Karpas-422 (cell line): Measurements from ENCODE around the gene UPK3A. TPM values are rescaled to one million over a fixed set of nuclear protein-coding genes. Genes with fewer than 3 reads are reported as not detected.
"Not testable (repeated sequence)": the region's sequence is repeated elsewhere in the genome, so short reads cannot be mapped to it uniquely, and the experiment has no call there.

Source experiments
- DNase-seq: peaks from one replicate; pipeline ENCODE4 v3.0.0-alpha.2; 2015
- H2AFZ ChIP-seq: fragments of 200-600 bp; sonication (generic); 2 replicates; pipeline ENCODE4 v1.6.1; 2014; ENCODE audit warnings: antibody characterized with exemption, low read length, mixed read lengths
- H3K27ac ChIP-seq: fragments of 200-600 bp; sonication (generic); 2 replicates; pipeline ENCODE4 v1.5.1; 2014; ENCODE audit warnings: mild to moderate bottlenecking, low read length, moderate library complexity
- H3K27me3 ChIP-seq: fragments of 200-600 bp; sonication (generic); 2 replicates; pipeline ENCODE4 v1.6.1; 2014; ENCODE audit warnings: low read length, mixed read lengths
- H3K36me3 ChIP-seq: fragments of 200-600 bp; sonication (generic); 2 replicates; pipeline ENCODE4 v1.6.1; 2014; ENCODE audit warnings: low read length, mixed read lengths; ENCODE audit not compliant: insufficient read depth
- H3K4me1 ChIP-seq: fragments of 200-600 bp; sonication (generic); 2 replicates; pipeline ENCODE4 v1.6.1; 2014; ENCODE audit warnings: mild to moderate bottlenecking, low read length, mixed read lengths
- H3K4me2 ChIP-seq: fragments of 200-600 bp; sonication (generic); 2 replicates; pipeline ENCODE4 v1.6.1; 2014; ENCODE audit warnings: low read length, low read depth, mild to moderate bottlenecking; ENCODE audit not compliant: poor library complexity, severe bottlenecking
- H3K4me3 ChIP-seq: fragments of 200-600 bp; sonication (generic); 2 replicates; pipeline ENCODE4 v1.5.1; 2014; ENCODE audit warnings: mild to moderate bottlenecking, antibody characterized with exemption, low read length, mixed read lengths
- H3K79me2 ChIP-seq: fragments of 200-600 bp; sonication (generic); 2 replicates; pipeline ENCODE4 v1.6.1; 2014; ENCODE audit warnings: mild to moderate bottlenecking, low read length, mixed read lengths
- H3K9ac ChIP-seq: fragments of 200-600 bp; sonication (generic); 2 replicates; pipeline ENCODE4 v1.6.0; 2014; ENCODE audit warnings: low read length
- H3K9me2 ChIP-seq: fragments of 200-600 bp; sonication (generic), shearing (Covaris generic); replicated peaks from 2 replicates; pipeline ENCODE4 v1.6.0; 2014; ENCODE audit warnings: mild to moderate bottlenecking, low read length, moderate library complexity; ENCODE audit not compliant: insufficient read depth
- H3K9me3 ChIP-seq: fragments of 300-700, 200-600 bp; sonication (generic); 2 replicates; pipeline ENCODE4 v1.6.1; 2014; ENCODE audit warnings: low read length, mixed read lengths
- H4K20me1 ChIP-seq: fragments of 200-600 bp; sonication (generic); 2 replicates; pipeline ENCODE4 v1.6.1; 2014; ENCODE audit warnings: mild to moderate bottlenecking, antibody characterized with exemption, low read length, low read depth; ENCODE audit not compliant: insufficient read depth
- total RNA-seq: library from RNA; depleted of rRNA; stranded (reverse); fragments of >200 nt; shearing (Covaris generic); gene quantifications from 2 replicates; pipeline ENCODE4 v1.2.3, GENCODE V29; 2014; ENCODE audit warnings: low replicate concordance

UPK3A gene
- total RNA-seq, 1 experiment from 2014 or later = not detected

DNA sequence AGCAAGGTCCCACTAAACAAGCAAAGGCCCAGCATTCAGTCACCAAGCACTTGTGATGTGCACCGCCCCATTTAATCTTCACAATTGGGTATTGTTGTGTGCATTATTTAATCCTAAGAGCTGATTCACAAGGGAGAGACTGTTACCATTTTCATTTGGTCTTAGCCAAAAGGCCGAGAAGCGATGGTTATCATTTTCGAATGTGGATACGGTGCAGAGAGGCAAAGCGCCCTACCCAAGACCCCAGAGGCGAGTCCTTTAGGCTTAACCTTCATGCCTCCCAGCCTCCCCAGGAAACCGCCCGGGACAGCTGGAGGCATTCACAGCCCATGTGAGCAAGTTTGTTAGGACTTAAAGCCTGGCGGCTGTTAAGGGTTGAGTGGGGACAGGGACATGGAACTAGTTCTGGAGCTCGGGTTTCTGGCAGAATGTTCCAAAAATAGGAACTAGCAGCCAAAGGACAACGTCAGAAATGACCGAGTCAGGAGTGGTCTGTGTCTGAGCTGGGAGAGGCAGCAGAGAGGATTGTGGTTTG is 13.0 kb upstream of the UPK3A start:
- no peak for DNase-seq
- Histone ChIP-seq H3K27me3 (0 out of 2 replicates have a peak, but pooled peaks cover 3% of the 10 kb centered on the region), H3K4me3 (no peak overlapping the region), H3K27ac (no peak overlapping the region), H2AFZ (no peak overlapping the region), H3K4me1 (peaks cover 14% of the 10 kb centered on the region), H3K9ac (no peak overlapping the region), H3K9me3 (no peaks in the 10 kb centered on the region), H4K20me1 (no peaks in the 10 kb centered on the region; the same call in 1 of the 2 replicates), H3K36me3 (no peaks in the 10 kb centered on the region), H3K9me2 (no peaks in the 10 kb centered on the region), H3K79me2 (no peaks in the 10 kb centered on the region), H3K4me2 (no peak overlapping the region)

DNA sequence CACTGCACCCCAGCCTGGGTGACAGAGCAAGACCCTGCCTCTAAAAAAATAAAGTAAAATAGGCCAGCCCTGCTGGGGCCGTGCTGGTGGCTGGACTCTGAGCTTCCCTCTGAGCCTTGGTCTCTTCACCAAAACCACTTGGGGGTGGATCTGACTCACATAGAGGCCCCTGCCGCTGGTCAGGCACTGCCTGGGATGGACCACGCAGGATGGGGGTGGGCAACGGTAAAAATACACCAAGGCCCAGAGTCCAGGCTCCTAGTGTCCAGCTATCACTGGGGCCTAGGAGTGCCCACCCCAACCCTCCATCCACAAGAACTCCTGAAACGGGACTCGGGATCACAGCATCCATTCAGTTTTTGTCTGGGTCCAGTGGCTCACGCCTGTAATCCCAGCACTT is 12.3 kb upstream of the UPK3A start:
- Histone ChIP-seq H2AFZ (no peak overlapping the region), H3K27ac (no peak overlapping the region), H3K79me2 (no peaks in the 10 kb centered on the region), H3K4me2 (no peak overlapping the region), H3K9ac (no peak overlapping the region), H3K4me3 (no peak overlapping the region), H3K36me3 (no peaks in the 10 kb centered on the region), H3K27me3 (0 out of 2 replicates have a peak, but pooled peaks cover 3% of the 10 kb centered on the region), H3K9me2 (no peaks in the 10 kb centered on the region), H3K9me3 (no peaks in the 10 kb centered on the region), H3K4me1 (peaks cover 14% of the 10 kb centered on the region), H4K20me1 (no peaks in the 10 kb centered on the region; the same call in 1 of the 2 replicates)
- no peak for DNase-seq

GRCh38 chr22:45273452-45274075 is 11.2 kb upstream of the UPK3A start:
- Histone ChIP-seq H3K9ac (no peak overlapping the region), H3K36me3 (no peaks in the 10 kb centered on the region), H2AFZ (no peak overlapping the region), H3K9me3 (no peaks in the 10 kb centered on the region), H3K4me3 (no peak overlapping the region), H4K20me1 (no peaks in the 10 kb centered on the region; the same call in 1 of the 2 replicates), H3K79me2 (no peaks in the 10 kb centered on the region), H3K4me1 (peaks cover 14% of the 10 kb centered on the region), H3K4me2 (no peak overlapping the region), H3K9me2 (no peaks in the 10 kb centered on the region), H3K27me3 (0 out of 2 replicates have a peak, but pooled peaks cover 3% of the 10 kb centered on the region), H3K27ac (no peak overlapping the region)
- no peak for DNase-seq

DNA sequence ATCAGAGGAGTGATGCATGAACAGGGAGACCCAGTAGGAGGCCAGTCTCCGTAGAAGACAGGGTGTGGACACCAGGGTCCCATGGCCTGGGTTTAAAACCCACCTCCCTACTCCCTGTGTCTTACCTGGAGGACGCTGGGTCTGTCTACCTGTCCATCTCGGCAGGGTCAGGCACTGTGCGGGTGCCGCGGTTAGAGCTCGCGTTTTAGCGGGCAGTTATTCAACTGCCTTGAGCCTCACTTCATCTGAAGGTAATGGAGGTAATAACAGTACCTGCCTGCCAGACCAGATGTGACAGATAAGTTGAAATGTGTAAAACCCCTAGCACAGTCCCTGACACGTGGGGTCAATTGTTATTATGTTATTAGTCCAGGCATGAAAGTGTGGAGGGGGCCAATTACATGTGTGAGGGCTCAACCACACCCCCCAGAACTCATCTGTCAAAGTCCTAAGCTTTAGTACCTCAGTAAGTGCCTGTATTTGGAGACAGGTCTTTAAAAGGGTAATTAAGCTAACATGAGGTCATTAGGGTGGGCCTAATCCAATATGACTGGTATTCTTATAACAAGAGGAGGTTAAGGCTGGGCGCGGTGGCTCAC is 8.1 kb upstream of the UPK3A start:
- Histone ChIP-seq H3K9ac (no peak overlapping the region), H3K4me2 (no peak overlapping the region), H2AFZ (no peak overlapping the region), H3K4me3 (no peak overlapping the region), H3K36me3 (no peaks in the 10 kb centered on the region), H3K9me3 (no peaks in the 10 kb centered on the region), H3K9me2 (no peaks in the 10 kb centered on the region), H3K4me1 (no peaks in the 10 kb centered on the region), H4K20me1 (no peaks in the 10 kb centered on the region), H3K27ac (no peak overlapping the region), H3K27me3 (no peaks in the 10 kb centered on the region), H3K79me2 (no peaks in the 10 kb centered on the region)
- DNase-seq = no peak

- H3K9ac ChIP-seq, H3K9me3 ChIP-seq, H3K4me1 ChIP-seq, H3K36me3 ChIP-seq, H2AFZ ChIP-seq, H3K9me2 ChIP-seq, H4K20me1 ChIP-seq, H3K27me3 ChIP-seq, H3K79me2 ChIP-seq, DNase-seq, H3K4me3 ChIP-seq, H3K4me2 ChIP-seq, H3K27ac ChIP-seq: not testable (repeated sequence)
These were observed 7.0 kb upstream of the UPK3A start for GRCh38 chr22:45277720-45278119.

- Histone ChIP-seq H3K9ac (no peak overlapping the region), H3K36me3 (no peaks in the 10 kb centered on the region), H3K9me2 (no peaks in the 10 kb centered on the region), H3K27me3 (no peaks in the 10 kb centered on the region), H3K79me2 (no peaks in the 10 kb centered on the region), H4K20me1 (no peaks in the 10 kb centered on the region), H3K9me3 (no peaks in the 10 kb centered on the region), H3K27ac (no peak overlapping the region), H2AFZ (no peak overlapping the region), H3K4me2 (no peak overlapping the region), H3K4me1 (no peaks in the 10 kb centered on the region), H3K4me3 (no peak overlapping the region)
- DNase-seq = no peak
These were observed 6.6 kb upstream of the UPK3A start for GRCh38 chr22:45278125-45278524.

GRCh38 chr22:45280587-45280980 is 4.2 kb upstream of the UPK3A start:
- H3K36me3 ChIP-seq = no peaks in the 10 kb centered on the region
- no peak overlapping the region for H2AFZ ChIP-seq
- no peaks in the 10 kb centered on the region for H3K79me2 ChIP-seq
- H3K27ac ChIP-seq = no peak overlapping the region
- no peaks in the 10 kb centered on the region for H3K9me2 ChIP-seq
- H3K9ac ChIP-seq = no peak overlapping the region
- no peak for DNase-seq
- no peaks in the 10 kb centered on the region for H3K27me3 ChIP-seq
- no peaks in the 10 kb centered on the region for H3K9me3 ChIP-seq
- no peak overlapping the region for H3K4me3 ChIP-seq
- H3K4me1 ChIP-seq = no peaks in the 10 kb centered on the region
- no peak overlapping the region for H3K4me2 ChIP-seq
- H4K20me1 ChIP-seq = no peaks in the 10 kb centered on the region

- Histone ChIP-seq H3K79me2 (no peaks in the 10 kb centered on the region), H3K36me3 (no peaks in the 10 kb centered on the region), H3K4me2 (no peak overlapping the region), H3K4me1 (no peaks in the 10 kb centered on the region), H3K9ac (no peak overlapping the region), H3K27ac (no peak overlapping the region), H3K27me3 (no peaks in the 10 kb centered on the region), H4K20me1 (no peaks in the 10 kb centered on the region), H3K4me3 (no peak overlapping the region), H3K9me2 (no peaks in the 10 kb centered on the region), H3K9me3 (no peaks in the 10 kb centered on the region), H2AFZ (no peak overlapping the region)
- no peak for DNase-seq
These were observed 3.7 kb upstream of the UPK3A start for GRCh38 chr22:45281010-45281409.
